Occipital lobe (tissue), 2 donors: ENCODE measurements around the gene MARCHF3. TPM values are rescaled to one million over a fixed set of nuclear protein-coding genes. Genes with fewer than 3 reads are reported as not detected.
"Not testable (repeated sequence)": the region's sequence is repeated elsewhere in the genome, so short reads cannot be mapped to it uniquely, and the experiment has no call there.

Source experiments
- DNase-seq: peaks from one replicate; lab custom pipeline; 2025; lab: John Stamatoyannopoulos, UW
- total RNA-seq: library from RNA; depleted of rRNA; stranded (reverse); fragments of >200 nt; gene quantifications from one replicate; pipeline ENCODE4 v1.2.3, GENCODE V29; 2014

The MARCHF3 gene
- total RNA-seq, 1 donor from 2014 or later = 13.3 TPM

DNA sequence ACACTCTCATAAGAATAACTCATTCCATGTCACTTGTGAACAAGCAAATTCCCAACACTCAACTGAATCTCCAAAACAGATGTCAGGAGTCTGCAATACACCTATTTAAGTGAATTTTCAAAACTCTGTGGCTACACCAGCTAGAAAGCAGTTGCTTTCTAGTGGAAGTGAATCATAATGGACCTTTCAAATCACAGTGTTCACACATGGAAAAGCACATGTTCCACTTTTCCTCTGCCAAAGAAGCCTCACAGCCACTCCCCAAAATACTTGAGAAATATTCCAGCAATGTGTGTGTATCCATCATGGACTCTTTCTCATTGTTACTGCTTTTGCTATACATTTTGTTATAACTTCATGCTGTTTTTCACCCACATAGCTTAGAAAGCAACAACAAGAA is 17.4 kb downstream of the MARCHF3 start:
- DNase-seq = no peak

DNA sequence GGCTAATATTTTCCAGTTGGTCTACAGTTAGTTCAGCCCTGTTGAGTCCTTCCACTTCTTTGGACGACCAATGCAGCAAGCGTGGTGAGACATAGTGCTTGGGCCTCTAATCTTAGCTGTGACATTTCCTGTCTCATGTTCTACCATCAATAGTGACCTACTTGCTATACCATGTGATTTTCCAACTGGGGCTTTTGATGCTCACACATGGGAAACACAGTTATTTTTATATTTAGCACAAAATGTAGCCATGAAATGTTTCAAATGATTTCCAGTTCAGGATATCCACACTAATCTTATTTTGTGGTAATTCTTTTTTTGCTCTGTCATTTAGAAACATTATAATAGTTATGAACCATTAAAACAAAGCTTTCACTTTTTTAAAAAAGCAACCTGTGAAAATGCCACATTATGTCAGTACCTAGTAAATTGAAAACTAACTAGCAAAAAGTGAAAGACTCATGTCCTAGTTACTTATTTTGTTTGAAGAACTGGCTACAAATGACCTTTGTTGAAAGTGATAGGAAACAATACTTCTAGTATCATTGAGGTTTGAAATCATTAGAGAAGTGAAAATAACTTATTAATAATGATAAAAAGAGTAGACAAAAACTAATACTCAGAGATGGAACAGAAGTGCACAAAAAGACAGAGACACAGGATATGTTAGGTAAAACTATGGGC is 18.3 kb downstream of the MARCHF3 start:
- DNase-seq = no peak

DNA sequence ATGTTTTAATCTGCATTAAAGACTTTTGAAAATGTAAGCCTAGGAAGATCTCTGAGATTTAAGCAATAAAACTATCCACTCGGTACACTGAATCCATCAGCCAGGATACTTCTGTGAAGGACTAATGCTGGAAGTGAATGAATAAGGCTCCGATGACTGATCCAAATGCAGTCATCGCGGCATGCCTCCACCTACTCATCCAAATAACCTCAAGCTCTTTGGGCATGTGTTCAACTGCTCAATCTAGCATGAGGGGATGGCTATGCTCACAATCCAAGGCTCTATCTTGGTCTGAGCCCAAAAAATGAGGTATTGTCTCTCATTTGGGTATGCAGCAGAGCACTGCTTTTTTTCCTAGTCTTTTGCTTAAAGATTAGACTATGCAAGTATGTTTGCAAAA is 19.2 kb downstream of the MARCHF3 start:
- no peak for DNase-seq

DNA sequence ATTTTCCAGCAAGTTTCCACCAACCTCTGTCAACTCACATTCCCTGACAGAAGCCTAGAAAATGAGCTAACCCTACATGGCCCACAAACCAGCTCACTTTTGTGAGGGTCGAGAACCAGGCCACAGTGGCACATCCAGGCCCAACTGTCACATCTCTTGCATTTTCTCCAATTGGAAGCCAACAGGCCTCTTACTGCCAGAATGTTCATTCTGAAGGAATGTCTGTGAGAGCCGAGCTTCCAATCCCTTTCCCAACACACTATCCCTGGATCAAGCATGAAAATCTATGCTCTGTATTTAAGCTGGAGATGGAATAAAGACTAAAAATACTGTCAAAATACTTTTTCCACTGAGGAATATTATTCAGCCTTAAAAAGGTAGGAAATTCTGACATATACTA is 20.0 kb downstream of the MARCHF3 start:
- DNase-seq = no peak

DNA sequence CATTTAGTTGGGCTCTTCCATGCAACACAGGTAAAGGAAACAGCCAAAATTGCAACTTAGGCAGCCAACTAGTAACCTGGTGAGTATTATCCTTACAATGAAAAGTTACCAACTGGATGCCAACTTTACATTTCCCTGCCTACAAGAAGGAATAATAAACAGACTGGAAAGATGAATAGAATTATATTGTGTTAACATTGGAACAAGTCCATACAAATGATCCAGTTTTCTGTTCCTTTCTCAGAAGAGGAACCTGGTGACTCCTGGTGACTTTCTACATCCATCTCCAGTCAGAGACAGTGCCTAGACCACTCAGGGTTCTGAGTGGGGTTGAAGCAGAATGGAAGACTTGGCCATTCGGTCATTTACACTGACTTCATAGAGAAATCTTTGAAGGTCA is 20.6 kb downstream of the MARCHF3 start:
- DNase-seq = no peak

DNA sequence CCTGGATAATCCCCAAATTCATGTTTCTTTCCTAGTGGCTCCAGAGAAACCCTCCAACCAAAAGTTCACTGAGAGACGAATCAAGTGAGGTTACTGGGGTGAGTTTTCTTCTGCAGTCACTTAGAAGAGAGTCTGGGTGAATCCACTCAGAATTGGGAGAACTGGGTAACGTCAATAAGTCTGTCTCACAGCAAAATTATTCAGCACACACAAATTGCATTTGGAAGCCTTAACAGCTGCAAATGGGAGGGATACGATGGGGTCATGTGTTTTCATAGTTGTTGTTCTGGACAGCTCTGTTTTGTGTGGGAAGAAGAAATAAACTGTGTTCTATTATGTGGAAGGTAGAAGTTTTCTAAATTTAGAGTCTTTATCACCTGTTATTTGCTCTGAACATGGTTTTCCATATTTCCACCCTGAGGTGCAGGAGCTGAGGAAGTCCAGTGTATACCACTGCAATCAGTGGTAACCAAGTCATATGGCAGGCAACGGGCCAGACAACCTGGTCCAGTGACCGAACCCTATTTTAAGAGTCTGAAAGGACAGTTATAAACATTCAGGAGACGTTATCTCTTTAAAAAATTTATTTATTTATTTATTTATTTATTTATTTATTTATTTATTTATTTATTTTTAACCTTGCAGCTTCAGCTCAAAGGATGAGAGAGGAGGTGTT is 21.9 kb downstream of the MARCHF3 start:
- no peak for DNase-seq

DNA sequence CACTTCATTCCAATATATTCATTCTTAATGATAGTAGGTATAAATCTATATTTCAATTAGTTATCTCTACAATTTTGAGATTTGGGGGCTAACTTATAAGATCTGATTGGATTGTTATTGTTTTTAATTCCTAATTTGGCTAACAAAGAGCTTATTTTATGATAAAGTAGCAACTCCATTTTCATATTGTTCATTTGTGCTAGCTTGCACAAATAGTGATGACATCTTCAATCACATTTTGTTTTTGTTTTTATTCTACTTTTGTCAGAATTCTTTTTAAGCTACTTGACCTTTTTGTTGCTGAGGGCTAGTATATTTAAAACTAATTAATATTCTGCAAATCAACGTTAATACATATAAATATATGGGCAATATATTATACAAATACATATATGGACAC is 22.8 kb downstream of the MARCHF3 start:
- no peak for DNase-seq

DNA sequence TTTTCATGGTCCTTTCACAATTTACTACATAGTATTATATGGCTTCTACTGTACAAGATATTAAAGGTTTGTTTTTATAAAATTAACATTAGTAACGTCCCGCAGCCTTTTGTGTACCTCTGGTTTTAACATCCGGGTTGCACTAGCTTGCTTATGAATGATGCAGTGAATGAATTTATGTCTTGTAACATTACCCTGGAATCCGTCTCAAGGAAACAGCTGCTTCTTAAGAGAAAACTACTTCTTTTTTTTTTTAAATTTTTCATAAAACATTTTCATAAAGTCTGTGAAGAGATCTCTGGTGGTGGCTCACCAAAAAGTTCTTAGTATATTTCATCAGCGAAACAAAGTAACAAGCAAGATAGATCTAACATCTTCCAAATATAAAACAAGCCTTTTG is 23.6 kb downstream of the MARCHF3 start:
- DNase-seq = no peak

DNA sequence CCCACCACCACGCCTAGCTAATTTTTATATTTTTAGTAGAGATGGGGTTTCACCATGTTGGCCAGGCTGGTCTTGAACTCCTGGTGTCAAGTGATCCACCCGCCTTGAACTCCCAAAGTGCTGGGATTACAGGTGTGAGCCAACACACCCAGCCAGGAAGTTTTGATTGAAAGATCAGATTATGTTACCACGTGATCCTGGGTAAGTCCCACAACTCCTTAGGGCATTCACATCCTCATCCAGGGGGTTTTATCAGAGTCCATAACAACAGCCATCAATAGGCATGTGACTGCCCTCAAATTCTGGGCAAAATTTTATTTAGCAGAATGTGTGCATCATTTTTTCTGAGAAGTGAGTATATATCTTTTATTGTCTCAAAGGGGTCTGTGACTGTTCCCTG is 25.1 kb downstream of the MARCHF3 start:
- not testable (repeated sequence) for DNase-seq

DNA sequence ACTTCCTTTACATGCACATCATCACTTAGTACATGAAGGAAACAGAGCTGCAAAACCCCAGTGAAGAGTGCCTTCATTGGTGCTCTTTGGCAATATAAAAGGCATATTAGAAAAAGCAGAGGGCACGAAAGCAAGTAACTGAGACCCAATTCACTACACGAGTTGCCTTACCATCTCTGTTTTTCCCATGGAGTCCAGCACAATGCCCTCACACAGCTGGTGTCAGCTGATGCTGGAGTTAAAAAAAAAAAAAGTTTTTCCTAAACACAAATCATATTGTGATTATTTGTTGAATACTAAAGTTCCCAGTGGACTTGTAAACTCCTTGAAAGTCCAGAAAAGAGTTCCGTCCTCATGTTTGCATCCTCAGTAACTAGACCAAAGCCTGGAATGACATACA is 25.6 kb downstream of the MARCHF3 start:
- DNase-seq = no peak

DNA sequence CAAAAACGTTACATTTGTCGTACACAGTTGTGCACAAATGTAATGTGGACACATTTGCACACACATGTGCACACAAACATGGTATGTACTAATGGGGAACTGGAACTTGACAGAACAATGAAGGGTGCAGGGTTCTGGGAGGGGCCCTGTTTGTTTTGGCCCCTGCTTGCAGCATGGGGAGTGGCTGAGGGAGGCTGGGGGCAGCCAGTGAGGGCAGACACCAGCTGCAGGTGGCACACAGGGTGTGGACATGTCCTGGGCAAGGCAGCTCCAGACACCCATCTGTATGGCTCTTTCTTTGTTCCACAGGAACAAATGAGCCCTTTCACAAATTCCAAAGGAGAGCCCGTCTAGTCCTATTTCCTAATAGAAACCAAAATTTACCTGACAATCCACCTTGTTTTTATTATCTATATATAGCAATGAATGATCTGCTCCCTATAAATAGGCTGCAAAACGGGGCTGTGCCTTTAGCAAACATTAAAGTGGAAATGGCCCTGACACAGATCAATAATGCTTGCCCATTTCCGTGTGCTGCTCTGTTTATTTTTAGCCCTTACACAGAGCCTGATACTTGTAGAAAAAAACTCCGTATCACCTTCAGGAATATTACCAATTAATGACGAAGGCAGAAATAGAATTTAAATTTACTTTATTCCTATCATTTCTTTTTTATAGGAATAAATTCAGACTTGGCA is 26.4 kb downstream of the MARCHF3 start:
- no peak for DNase-seq

DNA sequence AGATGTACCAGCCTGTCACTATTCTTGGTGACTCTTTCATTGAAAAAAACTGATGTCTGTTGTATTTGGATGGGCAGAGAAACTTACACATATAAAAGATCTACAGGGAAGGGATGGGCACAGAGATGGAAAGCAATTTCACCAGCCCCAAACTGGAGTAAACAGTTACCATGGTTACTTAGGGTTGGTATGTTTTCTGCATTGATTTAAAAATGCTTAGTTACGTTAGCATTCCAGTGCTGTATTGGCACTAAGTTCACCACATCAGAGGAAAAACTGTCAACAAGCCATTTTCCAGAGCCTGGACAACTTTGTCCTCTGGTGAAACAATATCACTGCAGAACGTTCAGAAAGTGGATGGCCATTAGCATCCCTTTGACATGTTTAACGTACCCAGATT is 28.0 kb downstream of the MARCHF3 start:
- no peak for DNase-seq

DNA sequence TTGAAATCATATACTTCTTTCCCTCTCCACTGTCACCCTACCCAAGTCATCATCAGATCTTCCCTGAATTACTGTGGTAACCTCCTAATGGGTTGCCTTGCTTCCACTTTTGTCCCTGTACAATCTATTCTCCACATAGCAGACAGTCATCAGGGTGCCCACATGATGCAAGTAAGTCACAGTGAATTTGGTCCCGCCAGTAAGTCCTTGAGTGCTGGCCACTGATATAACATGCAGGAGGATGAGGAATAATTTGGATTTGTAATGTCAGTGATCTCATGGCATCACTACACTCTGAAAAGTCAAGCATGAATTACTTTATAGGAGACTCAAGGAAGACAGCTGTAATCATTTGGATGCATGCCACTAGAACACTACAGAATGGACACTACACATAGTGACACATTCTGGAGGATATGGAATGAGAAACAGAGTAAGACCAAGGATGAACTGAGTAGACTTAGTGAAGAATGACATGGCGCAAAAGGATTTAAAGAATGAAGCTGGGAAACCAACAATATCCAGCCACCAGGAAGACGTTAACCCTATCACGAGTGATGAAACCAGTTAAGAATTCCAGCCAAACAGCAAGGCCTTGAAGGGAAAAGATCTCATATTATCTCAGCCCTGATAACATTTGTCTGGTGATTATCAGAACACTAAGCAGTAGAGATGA is 28.6 kb downstream of the MARCHF3 start:
- no peak for DNase-seq

DNA sequence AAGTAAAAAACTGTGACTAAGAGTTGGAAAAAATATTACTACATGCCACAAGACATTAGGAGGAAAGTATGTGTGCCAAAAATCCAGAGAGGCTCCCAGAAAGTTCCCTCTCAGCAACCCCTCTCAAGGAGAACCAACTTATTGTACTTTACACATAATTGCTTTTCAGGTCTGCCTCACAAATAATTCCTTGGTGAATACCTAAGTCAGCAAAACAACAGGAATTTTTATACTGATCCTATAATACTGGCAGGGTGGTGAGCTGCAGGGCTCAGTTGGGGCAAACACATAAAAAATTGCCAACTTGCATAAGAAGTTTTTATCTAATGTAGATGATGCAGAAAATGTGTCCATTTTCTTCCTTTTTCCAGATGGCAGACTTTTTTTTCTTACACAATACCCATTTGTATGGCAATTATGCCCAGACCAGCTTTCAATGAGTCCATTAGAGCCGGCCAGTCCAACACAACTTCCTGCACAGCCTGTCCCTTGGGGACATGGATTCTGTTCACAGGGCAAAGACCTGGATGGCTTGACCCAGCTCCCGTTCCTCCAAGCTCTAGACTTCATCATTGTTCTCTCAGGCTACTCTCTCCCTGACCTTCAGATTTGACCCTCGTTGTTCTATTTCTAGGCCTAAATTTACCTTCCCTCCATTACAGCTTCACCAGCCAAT is 31.3 kb downstream of the MARCHF3 start:
- DNase-seq = no peak

DNA sequence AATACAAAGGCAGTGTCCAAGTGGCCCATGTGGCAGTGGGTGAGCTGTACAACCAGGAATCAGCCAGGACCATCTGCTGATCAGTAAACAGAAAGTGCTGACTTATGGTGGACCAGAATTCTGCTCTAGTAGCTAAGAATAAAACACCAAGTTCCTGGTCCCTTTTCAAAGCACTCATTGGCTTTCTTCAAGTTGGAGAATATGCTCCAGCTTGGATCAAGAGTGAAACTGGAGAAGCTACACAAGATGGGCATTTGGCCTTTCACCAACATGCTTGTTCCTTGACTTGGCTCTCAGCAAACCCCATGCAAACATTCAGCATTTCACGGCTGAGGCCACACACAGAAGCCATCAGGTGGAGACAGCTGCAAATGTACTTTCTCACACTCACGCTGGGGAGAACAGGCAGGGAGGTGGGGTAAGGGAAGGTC is 32.1 kb downstream of the MARCHF3 start:
- DNase-seq = no peak

DNA sequence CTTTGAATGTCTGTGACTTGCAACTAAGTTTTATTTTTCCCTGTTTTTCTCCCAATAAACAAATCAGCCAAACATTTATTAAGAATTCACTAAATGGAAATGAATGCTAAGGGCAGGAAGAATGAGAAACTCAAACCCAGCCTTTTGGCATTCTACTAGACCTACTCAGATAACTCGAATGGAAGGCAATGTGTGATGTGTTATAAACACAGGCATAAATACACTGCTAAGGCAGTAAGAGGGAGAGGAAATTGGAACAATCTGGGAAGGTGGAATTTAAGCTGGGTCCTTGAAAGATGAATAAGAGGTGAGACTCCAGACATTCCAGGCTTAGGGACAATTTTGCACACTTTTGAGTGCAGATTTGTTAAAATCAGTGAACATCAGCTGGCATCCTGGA is 34.7 kb downstream of the MARCHF3 start:
- DNase-seq = no peak

DNA sequence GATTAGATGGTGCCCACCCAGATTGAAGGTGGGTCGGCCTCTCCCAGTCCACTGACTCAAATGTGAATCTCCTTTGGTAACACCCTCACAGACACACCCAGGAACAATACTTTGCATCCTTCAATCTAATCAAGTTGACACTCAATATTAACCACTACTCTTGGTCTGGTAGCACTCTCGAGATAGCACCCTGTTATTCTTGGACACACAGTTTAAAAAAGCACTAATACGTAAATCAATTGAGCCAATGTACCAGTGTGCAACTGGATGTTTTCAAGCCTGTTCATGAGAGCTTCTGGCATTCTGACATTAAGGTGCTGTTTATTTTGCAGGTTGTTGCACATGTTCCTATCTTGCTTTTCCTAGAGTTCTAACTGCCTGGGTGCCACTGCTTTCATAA is 35.3 kb downstream of the MARCHF3 start:
- no peak for DNase-seq

DNA sequence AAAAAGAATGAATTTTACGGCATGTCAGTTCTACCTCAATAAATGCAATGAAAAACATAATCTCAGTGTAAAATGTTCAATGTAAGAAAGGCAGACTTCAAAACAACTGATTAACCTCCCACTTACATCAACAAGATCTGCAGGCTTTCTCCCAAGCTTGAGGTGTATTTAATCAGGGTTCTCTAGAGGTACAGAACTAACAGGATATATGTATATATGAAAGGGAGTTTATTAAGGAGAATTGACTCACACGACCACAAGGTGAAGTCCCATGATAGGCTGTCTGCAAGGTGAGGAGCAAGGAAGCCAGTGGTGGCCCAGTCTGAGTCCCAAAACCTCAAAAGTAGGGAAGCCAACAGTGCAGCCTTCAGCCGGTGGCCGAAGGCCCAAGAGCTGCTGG is 35.9 kb downstream of the MARCHF3 start:
- no peak for DNase-seq

DNA sequence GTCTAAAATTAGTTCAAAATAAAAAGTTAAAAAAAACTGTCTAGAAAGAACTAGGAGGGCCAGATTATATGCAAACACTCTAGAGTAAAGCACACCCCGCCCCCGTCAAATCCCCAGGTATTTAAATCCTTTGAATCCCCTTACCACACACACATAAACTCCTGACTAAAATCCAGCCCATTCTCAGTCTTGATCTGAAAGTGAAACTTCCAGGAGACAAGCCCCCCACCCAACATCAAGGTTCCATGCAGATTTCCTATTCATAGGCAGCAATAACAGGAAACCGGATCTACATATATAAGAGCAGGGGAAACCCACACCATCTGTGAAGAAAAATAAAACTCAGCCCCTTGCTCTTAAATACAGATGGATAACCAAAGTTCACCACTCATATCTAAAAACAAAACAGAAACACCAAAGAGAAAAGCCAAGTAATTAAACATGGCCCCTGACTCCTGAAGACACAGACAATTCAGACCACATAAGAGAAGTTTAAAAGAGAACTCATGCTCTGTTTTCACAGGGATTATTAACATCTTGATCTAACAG is 42.3 kb downstream of the MARCHF3 start:
- DNase-seq = no peak

DNA sequence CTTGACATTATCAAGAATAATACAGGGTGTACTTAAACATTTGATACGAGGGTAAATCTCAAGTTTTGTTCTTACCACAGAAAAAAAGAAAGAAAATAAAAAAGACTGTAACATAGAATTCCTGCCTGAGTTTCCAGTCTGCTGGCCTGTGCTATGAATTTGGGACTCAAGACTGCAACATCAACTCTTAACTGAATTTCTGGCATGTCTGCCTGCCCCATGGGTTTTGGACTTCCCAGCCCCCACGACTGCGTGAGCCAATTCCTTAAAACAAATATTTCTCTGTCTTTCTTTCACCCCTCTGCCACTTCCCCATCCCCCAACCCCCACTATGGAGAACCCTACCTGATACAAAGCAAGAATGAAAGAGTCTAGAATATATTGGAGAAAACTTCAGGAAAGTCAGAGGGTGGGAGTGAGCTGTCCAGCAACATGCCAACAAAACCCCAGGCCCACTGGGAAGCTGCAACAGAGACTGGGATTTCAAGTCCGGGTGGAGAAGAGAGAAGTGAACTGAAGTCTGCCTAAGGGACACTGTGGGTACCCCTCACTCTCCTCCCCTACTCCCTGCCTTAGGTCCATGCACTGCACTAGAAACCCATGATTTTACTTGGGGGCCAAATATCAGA is 43.0 kb downstream of the MARCHF3 start:
- DNase-seq = no peak

DNA sequence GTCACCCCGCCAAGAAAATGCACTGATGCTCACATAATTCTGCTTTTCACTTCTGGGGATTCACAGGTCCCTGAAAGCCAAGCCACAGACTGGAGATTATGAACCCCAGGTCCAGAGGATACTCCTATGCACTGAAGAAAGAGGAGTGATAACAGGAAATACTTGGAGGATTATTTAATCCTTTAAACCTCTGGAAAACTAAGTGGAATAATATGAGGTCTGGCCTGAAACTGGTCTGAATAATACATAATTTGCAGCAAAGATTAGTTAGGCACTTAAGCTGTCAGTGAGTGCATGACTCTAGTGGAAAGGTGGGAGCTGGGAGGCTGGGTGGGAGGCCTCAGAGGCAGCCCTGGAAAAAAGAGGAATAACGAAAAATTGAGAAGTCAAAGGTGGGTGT is 45.7 kb downstream of the MARCHF3 start:
- no peak for DNase-seq
